NCI-H1436 (cell line): ENCODE results near the gene PRR14L.
"Not testable (repeated sequence)": the region's sequence is repeated elsewhere in the genome, so short reads cannot be mapped to it uniquely, and the experiment has no call there.

Experiments
- DNase-seq: peaks from one replicate; lab custom pipeline; 2025; lab: John Stamatoyannopoulos, UW

PRR14L gene

DNA sequence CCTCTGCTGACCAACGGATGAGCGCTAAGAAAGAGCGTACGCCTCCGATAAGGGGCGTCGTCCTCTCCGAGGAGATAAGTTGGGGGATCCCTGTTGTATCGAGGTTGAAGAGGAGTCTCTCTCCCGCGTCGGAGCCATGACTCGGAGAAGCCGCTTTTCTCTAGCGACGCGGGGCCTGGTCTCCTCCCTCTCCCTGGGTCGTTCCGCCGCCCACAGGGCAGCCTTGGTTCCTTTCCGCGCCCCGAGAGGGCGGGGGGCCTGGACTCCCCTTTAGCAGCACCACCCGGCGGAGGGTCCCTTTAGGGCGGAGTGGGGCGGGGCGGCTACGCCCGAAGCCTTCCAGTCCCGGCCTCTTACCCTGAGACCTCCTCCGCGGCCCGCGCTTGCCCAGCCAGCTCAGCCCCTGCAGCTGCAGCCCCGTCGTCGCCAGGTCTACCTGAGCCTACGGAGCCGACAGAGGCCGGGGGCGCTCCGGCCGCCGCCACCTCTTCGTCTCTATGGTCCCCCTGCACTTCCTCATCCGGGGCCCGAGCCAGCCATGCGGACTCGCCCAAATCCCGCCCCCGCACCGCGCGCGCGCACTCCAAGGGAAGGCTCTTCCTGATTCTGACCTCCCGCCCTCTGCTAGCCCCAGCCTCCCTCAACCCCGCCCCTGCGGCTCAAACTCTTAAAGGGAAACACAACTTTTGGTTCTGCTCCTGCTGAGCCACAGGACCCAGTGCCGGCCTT is at the start of gene PRR14L:
Gene PRR14L (minus strand): TSS at position 497 of the 729 bp plus-strand sequence. CDS start 11,272 bp downstream, outside the sequence.
- peak; percentile 94 for DNase-seq

DNA sequence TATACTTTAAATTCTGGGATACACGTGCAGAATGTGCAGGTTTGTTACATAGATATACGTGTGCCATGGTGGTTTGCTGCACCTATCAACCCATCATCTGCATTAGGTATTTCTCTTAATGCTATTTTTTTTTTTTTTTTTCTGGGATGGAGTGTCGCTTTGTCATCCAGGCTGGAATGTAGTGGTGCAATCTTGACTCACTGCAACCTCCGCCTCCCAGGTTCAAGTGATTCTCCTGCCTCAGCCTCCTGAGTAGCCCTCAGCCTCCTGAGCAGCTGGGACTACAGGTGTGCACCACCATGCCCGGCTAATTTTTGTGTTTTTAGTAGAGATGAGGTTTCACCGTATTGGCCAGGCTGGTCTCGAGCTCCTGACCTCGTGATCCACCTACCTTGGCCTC is 49.4 kb upstream of the PRR14L start:
- DNase-seq, result not testable (repeated sequence)

DNA sequence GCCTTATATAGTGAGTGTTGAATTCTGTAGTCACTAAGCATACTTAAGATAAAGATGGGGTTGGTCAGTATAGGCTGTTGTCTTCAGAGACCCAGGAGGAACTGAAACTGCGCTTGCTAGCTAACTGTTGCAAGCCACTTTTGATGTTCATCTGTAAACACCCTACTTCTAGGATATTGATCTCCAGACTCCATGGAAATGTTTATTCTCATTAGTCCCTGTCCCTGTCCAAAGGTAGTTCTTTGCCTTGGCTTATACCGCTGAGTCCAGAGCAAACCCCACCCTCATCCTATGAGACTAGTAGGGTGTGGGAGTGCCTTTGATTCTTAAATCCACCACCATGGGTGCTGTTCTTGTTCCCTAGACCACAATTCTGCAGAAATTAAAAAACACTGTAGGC is 40.3 kb upstream of the PRR14L start:
- no peak for DNase-seq

DNA sequence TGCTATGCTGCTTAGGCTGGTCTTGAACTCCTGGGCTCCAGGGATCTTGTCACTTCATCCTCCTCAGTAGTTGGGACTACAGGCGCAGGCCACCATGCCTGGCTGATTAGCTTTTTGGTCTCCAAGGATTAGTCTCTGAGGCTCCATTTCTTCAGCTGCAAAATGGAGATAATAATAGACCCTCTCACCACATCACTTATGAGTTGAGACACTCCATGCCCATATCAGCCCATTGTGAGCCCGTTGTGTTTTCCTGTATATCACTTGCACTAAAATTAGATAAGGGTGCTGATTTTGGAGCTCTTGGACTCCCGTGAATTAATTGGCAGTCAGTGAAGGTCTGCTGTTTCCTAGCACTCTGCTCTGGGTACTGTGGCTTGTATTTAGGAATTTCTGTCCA is 39.9 kb upstream of the PRR14L start:
- no peak for DNase-seq

DNA sequence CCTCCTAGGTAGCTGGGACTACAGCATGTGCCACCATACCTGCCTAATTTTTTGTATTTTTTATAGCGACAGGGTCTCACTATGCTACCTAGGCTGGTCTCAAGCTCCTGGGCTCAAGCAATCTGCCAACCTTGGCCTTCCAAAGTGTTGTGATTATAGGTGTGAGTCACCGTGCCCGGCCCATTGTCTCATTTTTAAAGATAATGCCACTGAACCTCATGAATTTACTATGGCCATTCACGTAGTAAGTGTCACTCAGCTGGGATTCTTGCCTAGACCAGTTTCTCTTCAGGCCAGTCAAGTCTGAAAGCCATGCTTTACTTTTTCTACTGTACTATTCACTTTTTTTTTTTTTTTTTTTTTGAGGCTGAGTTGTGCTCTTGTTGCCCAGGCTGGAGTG is 26.3 kb upstream of the PRR14L start:
- no peak for DNase-seq

DNA sequence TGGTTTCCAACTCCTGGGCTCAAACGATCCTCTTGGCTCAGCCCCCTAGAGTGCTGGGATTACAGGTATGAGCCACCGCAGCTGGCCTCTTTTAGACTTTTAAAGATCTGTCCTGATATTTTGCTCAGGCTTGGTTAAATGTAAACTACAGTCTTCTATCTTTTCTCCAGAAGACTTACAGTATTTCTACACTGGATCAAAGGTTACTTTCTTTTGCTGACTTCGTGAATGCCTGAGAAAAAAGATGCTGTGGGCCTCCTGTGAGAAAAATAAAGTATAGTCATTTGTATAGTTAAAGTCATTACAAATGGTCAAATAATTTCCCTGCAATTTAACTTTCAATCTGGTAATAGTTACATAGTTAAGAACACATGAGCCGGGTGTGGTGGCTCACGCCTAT is 23.5 kb upstream of the PRR14L start:
- DNase-seq, result no peak

DNA sequence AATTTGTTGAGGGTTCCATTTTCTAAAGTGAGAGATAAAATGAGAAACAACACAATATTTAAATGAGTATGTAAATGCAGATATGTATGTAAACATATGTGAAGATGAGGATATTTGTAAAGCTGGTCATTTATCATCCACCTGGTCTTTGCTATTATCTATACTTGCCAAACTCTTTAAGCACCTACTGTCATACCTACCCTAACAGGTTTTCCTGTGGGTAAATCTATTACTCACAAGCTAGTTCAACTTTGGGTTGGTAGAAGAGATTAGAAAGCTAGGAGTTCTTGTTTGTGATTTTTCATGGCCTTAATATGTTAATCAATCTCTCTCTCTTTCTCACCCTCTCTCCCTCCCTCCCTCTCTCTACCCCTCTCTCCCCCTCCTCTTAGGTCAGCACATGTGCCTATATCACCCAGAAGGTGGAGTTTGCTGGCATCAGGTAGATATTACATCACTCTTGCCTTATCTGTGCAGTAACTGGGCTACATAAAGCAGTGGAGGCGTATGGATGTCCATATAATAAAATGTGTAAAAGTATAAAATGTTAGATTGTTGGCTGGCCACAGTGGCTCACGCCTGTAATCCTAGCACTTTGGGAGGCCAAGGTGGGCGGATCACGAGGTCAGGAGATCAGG is 18.6 kb upstream of the PRR14L start:
- DNase-seq, result no peak

DNA sequence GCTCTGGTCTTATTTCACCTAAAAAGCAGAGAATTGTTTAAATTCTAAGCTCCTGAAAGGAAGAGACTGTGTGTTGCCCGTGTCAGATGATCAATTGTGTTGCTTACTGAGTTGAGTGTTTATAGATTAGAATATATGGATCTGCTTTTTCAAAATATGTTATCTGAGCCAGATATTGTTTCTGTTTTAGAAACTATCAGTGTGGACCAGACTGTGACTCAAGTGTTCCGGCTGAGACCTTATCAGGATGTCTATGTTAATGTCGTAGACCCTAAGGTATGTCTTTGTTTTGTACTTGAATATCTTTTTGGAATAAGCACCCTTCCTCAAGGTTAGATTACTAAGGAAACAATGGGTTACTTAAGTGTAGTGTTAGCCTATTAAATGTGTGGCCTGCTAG is 14.9 kb upstream of the PRR14L start:
- DNase-seq, result no peak

DNA sequence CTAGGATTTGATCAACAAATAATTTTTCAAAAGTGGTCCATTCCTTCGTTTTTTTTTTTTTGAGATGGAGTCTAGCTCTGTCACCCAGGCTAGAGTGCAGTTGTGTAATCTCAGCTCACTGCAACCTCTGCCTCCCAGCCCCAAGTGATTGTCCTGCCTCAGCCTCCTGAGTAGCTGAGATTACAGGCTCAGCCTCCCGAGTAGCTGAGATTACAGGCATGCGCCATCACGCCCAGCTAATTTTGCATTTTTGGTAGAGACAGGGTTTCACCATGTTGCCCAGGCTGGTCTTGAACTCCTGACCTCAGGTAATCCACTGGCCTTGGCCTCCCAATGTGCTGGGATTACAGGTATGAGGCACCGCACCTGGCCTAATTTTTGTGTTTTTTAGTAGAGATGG is 8.9 kb upstream of the PRR14L start:
- DNase-seq, result not testable (repeated sequence)

DNA sequence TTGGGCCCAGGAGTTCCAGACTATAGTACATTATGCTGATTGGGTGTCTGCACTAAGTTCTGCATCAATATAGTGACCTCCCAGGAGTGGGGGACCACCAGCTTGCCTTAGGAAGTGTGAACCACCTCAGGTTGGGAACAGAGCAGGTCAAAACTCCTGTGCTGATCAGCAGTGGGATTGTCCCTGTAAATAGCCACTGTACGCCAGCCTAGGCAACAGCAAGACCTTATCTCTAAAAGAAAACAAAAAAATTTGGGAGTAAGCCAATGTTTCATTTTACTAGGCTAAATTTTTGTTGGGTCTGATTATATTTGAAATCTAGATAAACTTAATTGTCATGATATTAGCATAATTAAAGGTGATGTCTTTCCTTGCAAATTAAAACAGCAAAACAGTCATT is 7.3 kb upstream of the PRR14L start:
- DNase-seq, result no peak

DNA sequence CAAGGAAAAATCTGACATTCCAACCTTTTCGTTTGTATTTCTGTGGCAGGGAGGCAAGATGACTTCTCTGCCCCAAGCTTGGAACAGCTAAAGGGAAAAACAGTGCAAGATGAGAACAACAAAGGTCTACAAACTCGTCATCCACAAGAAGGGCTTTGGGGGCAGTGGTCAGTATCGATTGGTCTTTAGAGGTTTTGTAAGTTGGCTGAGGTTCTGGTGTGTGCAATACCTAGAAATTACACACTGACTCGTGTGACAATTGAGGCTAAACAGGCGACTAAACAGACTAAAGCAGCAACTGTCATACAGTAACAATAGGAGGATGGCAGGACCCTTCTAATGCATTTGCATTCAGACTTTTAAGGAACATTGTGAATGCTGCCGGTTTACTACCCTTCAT is 4.9 kb upstream of the PRR14L start:
- no peak for DNase-seq

DNA sequence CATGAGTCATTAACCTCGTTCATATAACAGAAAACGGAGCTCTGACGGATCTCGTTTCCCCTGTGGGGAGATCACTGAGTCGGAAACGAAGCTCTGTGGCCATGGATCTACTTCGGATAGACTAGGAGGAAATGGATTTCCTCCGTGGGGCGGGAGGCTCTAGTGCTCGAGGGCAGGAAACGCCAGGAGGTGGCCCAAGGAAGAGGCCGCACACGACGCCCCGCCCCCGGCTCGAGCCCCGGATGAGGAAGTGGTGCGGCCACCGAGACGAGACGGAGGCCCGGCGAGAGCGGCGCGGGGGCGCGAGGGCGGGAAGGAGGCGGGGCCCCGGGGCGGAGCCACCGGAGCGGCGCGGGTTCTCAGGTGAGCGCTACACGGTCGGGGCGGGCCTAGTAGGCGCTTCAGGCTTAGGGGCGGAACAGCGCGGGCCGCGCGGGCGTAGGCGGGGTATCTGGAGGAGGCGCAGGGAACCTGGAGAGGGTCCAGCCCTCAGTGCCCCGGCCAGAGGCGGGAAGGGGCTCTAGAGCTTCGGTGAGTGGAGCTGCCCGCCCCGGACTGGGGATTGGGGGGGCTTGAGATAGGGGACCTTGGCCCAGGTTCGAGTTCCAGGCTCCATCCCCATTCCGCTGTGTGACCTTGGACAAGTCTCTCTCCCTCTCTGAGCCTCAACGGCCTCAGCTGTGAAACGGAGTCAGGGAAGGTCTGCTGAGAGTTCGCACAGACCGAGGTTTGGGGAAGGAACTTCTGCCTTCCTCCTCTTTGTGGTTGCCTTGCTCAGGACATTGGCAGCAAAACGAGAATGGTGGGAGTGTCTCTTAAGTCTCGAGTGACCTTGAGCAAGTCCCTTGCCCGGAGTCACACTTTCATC is 3.9 kb upstream of the PRR14L start, which contains the start of gene DEPDC5:
Gene DEPDC5 (plus strand): TSS at position 386 of the 868 bp plus-strand sequence. CDS start 903 bp downstream, outside the sequence.
- peak; percentile 95 for DNase-seq

DNA sequence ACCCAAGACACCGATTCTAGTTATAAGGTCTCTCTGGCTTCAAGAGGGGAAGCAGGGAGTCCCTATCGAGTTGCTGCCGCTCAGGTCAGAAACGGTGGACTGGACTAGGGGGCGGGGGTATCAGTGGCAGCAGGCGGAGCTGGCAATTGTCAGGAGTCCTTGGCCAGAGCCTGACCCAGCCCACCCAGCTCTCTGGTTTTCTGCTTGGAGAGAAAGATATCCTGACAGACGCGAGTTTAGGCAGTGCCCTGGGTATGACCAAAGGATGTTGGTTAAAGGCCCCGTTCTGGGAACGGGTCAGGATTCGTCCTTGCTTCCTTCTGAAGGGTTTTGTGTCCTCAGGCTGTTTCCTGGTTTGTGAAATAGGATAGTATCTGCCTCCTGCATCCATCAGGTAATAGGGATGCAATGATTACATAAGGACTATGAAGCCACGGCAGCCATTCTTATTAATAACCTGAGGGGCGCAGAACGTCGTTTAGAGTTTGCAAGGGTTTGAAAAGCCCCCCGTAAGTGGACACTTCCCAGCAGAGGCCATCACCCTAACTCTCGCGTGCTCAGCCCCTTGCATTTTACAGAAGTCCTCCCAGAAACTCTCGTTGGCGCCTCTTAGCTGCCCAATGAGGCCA is 3.2 kb upstream of the PRR14L start:
- no peak for DNase-seq

DNA sequence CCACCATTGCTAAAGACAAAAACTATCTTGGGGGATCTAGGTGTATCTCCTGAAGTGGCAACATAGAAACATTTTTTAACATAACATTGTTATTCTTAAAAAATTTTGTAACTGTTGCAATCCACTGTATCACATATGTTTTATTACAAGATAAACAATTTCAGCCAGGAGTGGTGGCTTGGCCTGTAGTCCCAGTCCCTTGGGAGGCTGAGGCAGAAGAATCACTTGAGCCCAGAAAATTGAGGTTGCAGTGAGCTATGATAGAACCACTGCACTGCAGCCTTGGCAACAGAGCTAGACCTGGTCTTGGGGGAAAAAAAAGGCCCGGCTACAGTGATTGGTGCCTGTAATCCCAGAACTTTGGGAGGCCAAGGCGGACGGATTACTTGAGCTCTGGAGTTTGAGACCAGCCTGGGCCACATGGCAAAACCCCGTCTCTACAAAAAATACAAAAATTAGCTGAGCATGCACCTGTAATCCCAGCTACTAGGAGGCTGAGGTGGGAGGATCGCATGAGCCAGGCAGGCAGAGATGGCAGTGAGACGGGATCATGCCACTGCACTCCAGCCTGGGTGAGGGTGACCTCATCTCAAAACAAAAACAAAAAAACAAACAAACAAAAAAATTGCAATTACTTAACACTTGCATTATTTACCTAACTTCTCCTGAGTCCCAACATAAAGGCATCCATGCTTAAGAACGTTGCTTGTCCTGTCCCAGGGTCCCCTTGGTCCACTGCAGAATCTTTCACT is 2.3 kb upstream of the PRR14L start:
- DNase-seq, result peak; percentile 5

DNA sequence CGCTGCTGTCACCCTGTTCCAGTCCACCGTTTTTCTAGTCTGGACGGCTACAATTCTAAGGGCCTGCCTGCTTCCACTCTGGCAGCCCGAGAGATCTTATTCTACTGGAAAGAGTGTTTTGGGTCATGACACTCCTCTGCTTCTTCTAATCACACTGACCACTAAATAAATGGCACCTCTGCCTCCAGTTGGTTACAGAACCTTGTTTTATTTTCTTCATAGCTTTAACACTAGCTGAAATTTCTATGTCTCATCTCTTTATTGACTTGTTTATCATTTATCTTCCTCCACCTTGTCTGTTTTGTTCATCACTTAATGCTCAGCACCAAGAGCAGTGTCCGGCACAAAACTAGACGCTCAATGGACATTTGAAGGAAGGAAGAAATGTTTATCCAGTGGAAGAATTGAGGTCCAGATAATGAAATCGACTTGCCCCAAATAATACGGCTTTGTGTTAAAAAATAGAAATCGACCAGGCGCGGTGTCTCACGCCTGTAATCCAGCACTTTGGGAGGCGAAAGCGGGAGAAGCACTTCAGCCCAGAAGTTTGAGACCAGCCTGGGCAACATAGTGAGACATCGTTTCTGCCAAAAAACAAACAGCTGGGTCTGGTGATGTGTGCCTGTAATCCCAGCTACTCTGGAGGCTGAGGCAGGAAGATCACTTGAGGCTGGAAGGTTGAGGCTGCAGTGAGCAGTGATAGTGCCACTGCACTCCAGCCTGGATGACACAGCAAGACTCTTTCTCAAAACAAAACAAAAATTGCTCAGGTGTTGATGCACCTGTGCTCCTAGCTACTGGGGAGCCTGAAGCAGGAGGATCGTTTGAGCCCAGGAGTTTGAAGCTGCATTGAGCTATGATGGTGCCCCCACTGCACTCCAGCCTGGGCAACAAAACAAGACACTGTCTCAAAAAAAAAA is 693 bp upstream of the PRR14L start:
- DNase-seq, result no peak

DNA sequence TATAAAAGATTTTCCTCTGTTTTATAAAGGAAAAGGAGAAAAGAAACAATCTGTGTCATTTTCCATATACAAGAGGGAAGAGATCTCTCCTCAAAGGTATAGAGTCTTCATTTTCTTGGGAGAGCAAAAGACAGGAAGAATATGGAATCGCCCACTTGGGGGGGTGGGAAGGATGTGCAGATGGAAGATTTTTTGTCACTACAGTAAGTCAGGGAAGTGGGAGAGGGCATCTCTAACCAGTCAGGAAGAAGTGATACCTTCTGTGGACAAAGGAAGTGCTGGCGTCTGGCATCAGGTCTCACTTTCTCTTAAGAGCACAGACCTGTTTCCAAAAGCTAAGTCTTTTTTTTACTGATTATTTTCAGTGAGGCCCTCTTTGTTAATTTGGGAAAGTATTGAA is 1.4 kb downstream of the PRR14L start:
- DNase-seq, result no peak

DNA sequence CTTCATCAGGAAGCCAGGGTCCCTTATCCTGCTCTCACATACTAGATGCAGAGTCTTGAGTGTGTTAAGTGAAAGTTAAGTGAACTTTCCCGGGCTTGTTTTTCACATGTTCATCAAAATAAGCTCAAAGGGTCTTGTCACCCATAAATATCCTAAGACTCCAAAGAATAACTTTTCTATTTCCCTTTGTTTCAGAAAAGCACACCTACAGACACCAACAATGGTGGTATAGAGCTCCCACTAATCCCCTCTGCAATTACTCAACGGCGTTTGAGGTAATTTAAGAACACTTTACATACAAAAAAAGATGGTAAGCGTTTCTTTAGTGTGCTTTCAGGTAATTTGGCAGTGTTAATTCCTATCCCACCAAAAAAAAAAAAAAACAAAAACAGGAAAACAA is 2.5 kb downstream of the PRR14L start:
- DNase-seq, result no peak

DNA sequence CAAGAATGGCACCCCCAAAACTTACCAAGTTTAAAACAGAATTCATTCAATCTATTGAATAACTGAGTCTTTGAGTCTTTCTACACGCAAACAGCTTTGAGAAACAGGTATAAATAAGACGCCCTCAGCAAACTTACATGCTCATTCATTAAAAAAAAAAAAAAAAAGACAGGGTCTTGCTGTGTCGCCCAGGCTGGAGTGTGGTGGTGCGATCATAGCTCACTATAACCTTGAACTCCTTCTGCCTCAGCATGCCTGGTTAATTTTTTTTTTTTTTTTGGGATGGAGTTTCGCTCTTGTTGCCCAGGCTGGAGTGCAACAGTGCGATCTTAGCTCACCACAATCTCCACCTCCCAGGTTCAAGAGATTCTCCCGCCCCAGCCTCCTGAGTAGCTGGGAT is 6.1 kb downstream of the PRR14L start:
- DNase-seq, result no peak

DNA sequence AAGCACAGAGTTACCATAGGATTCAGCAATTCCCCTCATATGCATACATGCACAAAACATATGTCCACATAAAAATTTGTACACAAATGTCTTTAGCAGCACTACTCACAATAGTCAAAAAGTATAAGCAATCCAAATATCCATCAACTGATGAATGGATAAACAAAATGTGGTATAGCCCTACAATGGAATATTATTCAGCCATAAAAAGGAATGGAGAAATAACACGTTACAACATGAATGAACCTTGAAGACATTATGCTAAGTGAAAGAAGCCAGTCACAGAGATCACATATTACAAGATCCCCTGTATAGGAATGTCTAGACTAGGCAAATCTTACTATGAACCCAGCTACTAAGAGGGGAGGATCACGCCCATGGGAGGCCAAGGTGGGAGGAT is 7.2 kb downstream of the PRR14L start:
- no peak for DNase-seq

DNA sequence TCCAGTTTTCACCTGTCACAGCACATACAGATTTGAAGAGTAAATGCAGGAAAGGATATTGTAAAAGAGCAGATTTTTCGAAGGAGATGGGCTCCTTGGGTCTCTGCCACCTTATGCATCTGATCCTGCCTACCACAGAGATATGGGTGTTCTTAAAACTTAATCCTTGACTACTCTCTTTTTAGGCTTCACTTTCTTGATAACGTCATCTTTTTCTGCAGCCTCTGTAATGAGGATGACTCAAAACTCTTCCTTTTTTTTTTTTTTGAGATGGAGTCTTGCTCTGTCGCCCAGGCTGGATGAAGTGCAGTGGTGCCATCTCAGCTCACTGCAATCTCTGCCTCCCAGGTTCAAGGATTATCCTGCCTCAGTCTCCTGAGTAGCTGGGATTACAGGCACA is 7.8 kb downstream of the PRR14L start:
- DNase-seq, result no peak
